Effector memory CD8-positive, alpha-beta T cell (primary cell): ENCODE results near the gene ZFP37.

Source experiments
- ATAC-seq: fragments of 150-1000 bp; cut with Tn5 transposase; replicated peaks from 2 replicates; pipeline ENCODE4 v1.10.0; 2021; ENCODE audit warnings: mild to moderate bottlenecking, moderate library complexity
- DNase-seq, 3 experiments: peaks; one replicate each; pipeline ENCODE4 v3.0.0; 2021
- H3K27ac Mint-ChIP-seq, 2 donors: one replicate each; pipeline ENCODE4 v1.8.0; 2022; ENCODE audit warnings: mild to moderate bottlenecking in 2 of 2, mixed read lengths in 2 of 2, moderate library complexity in 2 of 2
- H3K27me3 Mint-ChIP-seq, 2 donors: one replicate each; pipeline ENCODE4 v1.8.0; 2022; ENCODE audit warnings: mixed read lengths in 2 of 2
- H3K36me3 Mint-ChIP-seq: one replicate; pipeline ENCODE4 v1.8.0; 2022; ENCODE audit warnings: mild to moderate bottlenecking, moderate library complexity, mixed read lengths; ENCODE audit not compliant: insufficient read depth
- H3K4me1 Mint-ChIP-seq, 2 donors: one replicate each; pipeline ENCODE4 v1.8.0; 2022; ENCODE audit warnings: low read depth in 2 of 2, mixed read lengths in 2 of 2
- H3K4me3 Mint-ChIP-seq, 2 donors: one replicate each; pipeline ENCODE4 v1.8.0; 2022; ENCODE audit warnings: mild to moderate bottlenecking in 2 of 2, mixed read lengths in 2 of 2, moderate library complexity in 2 of 2
- H3K9me3 Mint-ChIP-seq, 2 donors: one replicate each; pipeline ENCODE4 v1.8.0; 2022; ENCODE audit warnings: mixed read lengths in 2 of 2

Gene ZFP37

DNA sequence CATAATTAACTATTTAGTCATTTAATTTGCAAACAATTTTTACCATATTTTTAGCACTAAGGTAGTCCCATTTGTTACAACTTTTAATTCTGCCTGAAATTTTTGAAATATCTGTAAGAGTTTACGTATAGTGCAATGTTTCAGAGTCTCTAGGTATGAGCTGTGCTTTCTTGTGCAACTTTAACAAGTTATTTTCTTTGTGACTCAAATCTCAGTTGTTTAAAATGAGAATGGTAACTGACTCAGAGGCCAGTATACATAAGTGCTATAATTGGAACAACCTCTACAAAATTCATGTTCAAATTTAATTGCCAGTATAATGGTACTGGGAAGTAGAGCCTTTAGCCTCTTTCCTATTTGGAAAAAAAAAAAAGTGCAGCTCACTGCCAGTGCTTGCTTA lies 30.3 kb downstream of the ZFP37 start:
- Mint-ChIP-seq H3K4me1 (no peaks in the 10 kb centered on the region), H3K36me3 (no peaks in the 10 kb centered on the region), H3K27me3 (no peaks in the 10 kb centered on the region), H3K9me3 (peaks cover 7 to 33% of the 10 kb centered on the region in 2 donors), H3K27ac (no peak overlapping the region), H3K4me3 (no peak overlapping the region)
- ATAC-seq = no peak
- no peak for DNase-seq

DNA sequence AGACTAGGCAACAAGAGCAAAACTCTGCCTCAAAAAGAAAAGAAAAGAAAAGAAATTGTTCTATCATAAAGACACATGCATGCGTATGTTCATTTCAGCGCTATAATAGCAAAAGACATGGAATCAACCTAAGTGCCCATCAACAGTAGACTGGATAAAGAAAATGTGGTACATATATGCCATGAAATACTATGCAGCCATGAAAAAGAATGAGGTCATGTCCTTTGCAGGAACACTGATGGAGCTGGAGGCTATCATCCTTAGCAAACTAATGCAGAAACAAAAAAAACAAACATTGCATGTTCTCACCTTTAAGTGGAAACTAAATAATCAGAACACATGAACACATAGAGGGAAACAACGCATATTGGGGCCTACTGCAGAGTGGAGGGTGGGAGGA lies 38.3 kb downstream of the ZFP37 start:
- Mint-ChIP-seq H3K27ac (no peak overlapping the region), H3K27me3 (peaks cover 4 to 9% of the 10 kb centered on the region in 2 donors), H3K4me3 (no peak overlapping the region), H3K4me1 (no peaks in the 10 kb centered on the region), H3K36me3 (no peaks in the 10 kb centered on the region), H3K9me3 (peaks cover 3 to 8% of the 10 kb centered on the region in 2 donors)
- ATAC-seq = no peak
- no peak for DNase-seq

DNA sequence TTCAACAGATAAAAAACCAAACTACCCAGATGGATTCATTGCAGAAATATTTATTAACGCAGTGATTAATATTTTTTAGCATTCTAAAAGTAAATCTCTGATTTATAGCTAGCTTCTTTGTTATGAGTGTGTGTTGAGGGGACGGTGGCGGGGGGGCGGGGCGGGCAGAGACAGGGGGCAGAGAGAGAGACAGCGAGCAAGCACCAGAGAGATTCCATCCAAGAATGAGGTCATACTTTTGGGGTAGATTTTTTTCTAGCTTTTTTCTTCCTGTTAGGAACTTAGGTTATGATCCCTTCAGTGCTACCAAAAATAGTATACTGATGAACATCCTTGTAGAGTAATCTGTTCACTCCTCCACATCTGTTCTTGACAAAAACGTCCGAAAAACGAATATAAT lies 44.0 kb downstream of the ZFP37 start:
- Mint-ChIP-seq H3K4me3 (peak overlapping the region; percentile 74 to 87), H3K4me1 (peaks cover 0 to 8% of the 10 kb centered on the region in 2 donors), H3K36me3 (no peaks in the 10 kb centered on the region), H3K27me3 (peaks cover 20 to 21% of the 10 kb centered on the region in 2 donors), H3K27ac (no peak overlapping the region), H3K9me3 (peaks cover 0 to 9% of the 10 kb centered on the region in 2 donors)
- ATAC-seq (no peak), DNase-seq (no peak)

DNA sequence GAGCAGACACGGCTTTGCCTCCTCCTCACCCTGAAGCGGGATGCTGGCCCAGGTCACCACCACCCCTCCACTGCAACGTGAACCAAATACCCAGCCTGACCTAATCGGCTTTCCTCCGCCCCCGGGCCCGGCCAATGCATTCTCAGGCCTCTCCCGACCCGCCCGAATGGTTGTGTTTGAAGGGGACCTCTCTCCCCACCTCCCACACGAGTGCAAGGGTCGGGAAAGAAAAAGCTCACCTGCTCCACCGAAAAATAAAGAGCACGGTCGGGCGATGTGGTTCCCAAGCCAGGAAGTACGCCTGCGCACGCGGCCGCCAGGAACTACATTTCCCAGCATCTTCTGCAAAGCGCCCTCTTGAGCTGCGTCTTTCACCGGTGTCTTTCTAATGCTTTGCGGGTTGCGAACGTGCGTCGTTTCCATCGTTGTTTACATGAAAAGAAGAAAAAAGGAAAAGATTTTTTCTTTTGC lies 44.6 kb downstream of the ZFP37 start, which contains the start of gene ZNF883:
TSS of gene ZNF883 (minus strand) at position 282 of the 471 bp plus-strand sequence.
- H3K27me3 Mint-ChIP-seq = peaks cover 20 to 21% of the 10 kb centered on the region in 2 donors
- H3K27ac Mint-ChIP-seq = peak within 1 kb of the TSS in 1 of 2 donors; percentile 62
- H3K4me1 Mint-ChIP-seq = peaks cover 0 to 8% of the 10 kb centered on the region in 2 donors
- H3K4me3 Mint-ChIP-seq = peak within 1 kb of the TSS; percentile 74 to 87
- H3K36me3 Mint-ChIP-seq = no peaks in the 10 kb centered on the region
- peak in 2 of 3 experiments; percentile 1 to 9 for DNase-seq
- peak; percentile 61 for ATAC-seq
- peaks cover 0 to 9% of the 10 kb centered on the region in 2 donors for H3K9me3 Mint-ChIP-seq

DNA sequence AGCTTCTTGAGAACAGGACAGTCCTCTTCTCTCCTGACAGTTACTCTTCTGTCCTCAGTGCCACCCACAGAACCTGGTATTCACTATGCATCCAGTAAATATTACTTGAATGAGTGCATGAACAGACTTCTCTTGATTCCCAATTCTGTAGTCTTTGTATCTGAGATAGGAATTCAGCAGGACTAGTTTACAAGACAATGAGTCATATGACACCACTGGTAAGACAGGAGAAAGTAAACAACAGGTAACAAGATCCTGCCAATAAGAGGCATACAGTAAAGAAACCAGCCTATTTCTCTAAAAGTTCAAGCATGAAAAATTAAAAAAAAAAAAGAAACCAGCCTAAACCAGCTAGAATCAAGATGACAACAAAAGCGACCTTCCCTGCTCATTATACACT lies 50.7 kb downstream of the ZFP37 start:
- Mint-ChIP-seq H3K9me3 (peaks cover 11 to 33% of the 10 kb centered on the region in 2 donors), H3K27me3 (peaks cover 0 to 6% of the 10 kb centered on the region in 2 donors), H3K4me3 (no peak overlapping the region), H3K4me1 (peaks cover 0 to 1% of the 10 kb centered on the region in 2 donors), H3K36me3 (peaks cover 7% of the 10 kb centered on the region), H3K27ac (no peak overlapping the region)
- ATAC-seq = no peak
- DNase-seq = no peak

DNA sequence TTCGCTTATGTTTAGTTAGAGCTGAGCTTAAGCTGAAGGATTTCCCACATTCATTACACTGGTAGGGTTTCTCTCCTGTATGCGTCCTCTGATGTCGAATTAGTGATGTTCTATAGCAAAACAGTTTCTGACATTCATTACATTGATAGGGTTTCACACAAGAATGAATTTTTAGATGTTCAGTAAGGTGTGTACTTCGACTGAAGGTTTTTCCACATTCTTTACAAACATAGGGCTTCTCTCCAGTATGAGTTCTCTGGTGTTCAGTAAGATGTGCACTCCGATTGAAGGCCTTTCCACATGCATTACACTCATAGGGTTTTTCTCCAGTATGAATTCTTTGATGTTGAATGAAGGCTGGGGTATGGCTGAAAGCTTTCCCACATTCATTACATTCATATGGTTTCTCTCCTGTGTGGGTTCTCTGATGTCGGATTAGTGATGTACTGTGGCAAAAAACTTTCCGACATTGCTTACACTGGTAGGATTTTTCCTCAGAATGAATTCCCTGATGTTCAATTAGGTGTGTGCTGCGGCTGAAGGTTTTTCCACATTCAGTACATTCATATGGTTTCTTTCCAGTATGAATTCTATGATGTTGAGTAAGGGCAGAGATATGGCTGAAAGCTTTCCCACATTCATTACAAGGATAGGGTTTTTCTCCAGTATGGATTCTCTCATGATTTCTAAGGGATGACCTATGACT lies 59.1 kb downstream of the ZFP37 start:
- Mint-ChIP-seq H3K9me3 (peaks cover 9 to 52% of the 10 kb centered on the region in 2 donors), H3K36me3 (peaks cover 4% of the 10 kb centered on the region), H3K4me3 (no peak overlapping the region), H3K4me1 (no peaks in the 10 kb centered on the region), H3K27ac (no peak overlapping the region), H3K27me3 (no peaks in the 10 kb centered on the region)
- DNase-seq (no peak), ATAC-seq (no peak)
